BJ (cell line): ENCODE data around the gene ARSB. TPM values are rescaled to one million over a fixed set of nuclear protein-coding genes. Genes with fewer than 3 reads are reported as not detected.

ENCODE experiments used
- CTCF ChIA-PET: fragments of 350-600 bp; formaldehyde crosslinking; extraction: SDS; loops from one replicate; lab custom pipeline; 2021; ENCODE audit warnings: antibody characterized with exemption, inconsistent platforms; lab: Yijun Ruan, JAX
- POLR2A ChIA-PET: fragments of 300-600 bp; sonication (Branson Sonifier 250); formaldehyde crosslinking; extraction: SDS; loops from one replicate; lab custom pipeline; 2021; ENCODE audit warnings: antibody characterized with exemption; lab: Charles Lee
- DNase-seq: peaks from one replicate; pipeline ENCODE4 v3.0.0-alpha.2; 2011; ENCODE audit warnings: low read depth
- H3K27me3 ChIP-seq: 2 replicates; pipeline ENCODE4 v1.6.0; 2011; ENCODE audit warnings: low read length; ENCODE audit not compliant: control insufficient read depth, insufficient read depth
- H3K36me3 ChIP-seq: 2 replicates; pipeline ENCODE4 v1.5.1; 2011; ENCODE audit warnings: low read length; ENCODE audit not compliant: control insufficient read depth, insufficient read depth
- H3K4me3 ChIP-seq: 2 replicates; pipeline ENCODE4 v1.5.1; 2011; ENCODE audit warnings: low read depth, mild to moderate bottlenecking, control low read depth, low read length
- CTCF ChIP-seq: IDR thresholded peaks from 2 replicates; pipeline ENCODE4 v1.5.1; 2011; ENCODE audit warnings: low read depth, mild to moderate bottlenecking, control low read depth, inconsistent platforms, low read length, moderate library complexity; ENCODE audit not compliant: insufficient read depth
- polyA plus RNA-seq: library from polyadenylated mRNA; depleted of rRNA; stranded (reverse); fragments of >200 nt; gene quantifications from 2 replicates; pipeline ENCODE4 v1.2.3, GENCODE V29; 2011

The ARSB gene
- polyA plus RNA-seq, 1 experiment: 26.7 TPM

- Histone ChIP-seq H3K4me3 (no peak overlapping the region), H3K27me3 (no peaks in the 10 kb centered on the region), H3K36me3 (no peaks in the 10 kb centered on the region)
- ChIA-PET POLR2A (no interaction called here), CTCF (interaction anchor here (0.7 to 2.2 kb wide), 3 partner anchors 19 to 128 kb away, joined by 3 to 5 read pairs (median 3); no protein-coding TSS in a partner anchor)
- DNase-seq: no peak
- TF ChIP-seq CTCF: no peak
Measured at GRCh38 chr5:78798673-78799029, 186.5 kb downstream of the ARSB start.

GRCh38 chr5:78797936-78798672, 187.0 kb downstream of the ARSB start:
- Histone ChIP-seq H3K4me3 (no peak overlapping the region), H3K27me3 (no peaks in the 10 kb centered on the region), H3K36me3 (no peaks in the 10 kb centered on the region)
- POLR2A ChIA-PET: no interaction called here
- TF ChIP-seq CTCF: no peak
- CTCF ChIA-PET: interaction anchor here (0.7 to 2.2 kb wide), 4 partner anchors 11 to 128 kb away, joined by 3 to 5 read pairs (median 3); no protein-coding TSS in a partner anchor
- no peak for DNase-seq

- CTCF ChIA-PET: interaction anchor here (0.9 to 1.9 kb wide), 3 partner anchors 9 to 259 kb away, joined by 3 to 6 read pairs (median 3); no protein-coding TSS in a partner anchor
- DNase-seq: no peak
- POLR2A ChIA-PET: no interaction called here
- TF ChIP-seq CTCF: no peak
- Histone ChIP-seq H3K36me3 (no peaks in the 10 kb centered on the region), H3K4me3 (no peak overlapping the region), H3K27me3 (no peaks in the 10 kb centered on the region)
Measured at GRCh38 chr5:78795757-78796156, 189.4 kb downstream of the ARSB start.

GRCh38 chr5:78794693-78795215, 190.4 kb downstream of the ARSB start:
- no peaks in the 10 kb centered on the region for H3K36me3 ChIP-seq
- POLR2A ChIA-PET: no interaction called here
- no peaks in the 10 kb centered on the region for H3K27me3 ChIP-seq
- DNase-seq: no peak
- CTCF ChIA-PET: interaction anchor here (1.2 to 1.9 kb wide), 2 partner anchors 12 to 258 kb away, joined by 3 to 6 read pairs; no protein-coding TSS in a partner anchor
- no peak for TF ChIP-seq CTCF
- no peak overlapping the region for H3K4me3 ChIP-seq

- DNase-seq: no peak
- TF ChIP-seq CTCF: no peak
- Histone ChIP-seq H3K4me3 (no peak overlapping the region), H3K27me3 (no peaks in the 10 kb centered on the region), H3K36me3 (no peaks in the 10 kb centered on the region)
- ChIA-PET POLR2A (no interaction called here), CTCF (interaction anchor here (1.9 kb wide), 1 partner anchor 12 kb away, joined by 6 read pairs; no protein-coding TSS in a partner anchor)
Measured at GRCh38 chr5:78793907-78794662, 191.0 kb downstream of the ARSB start.
